NCI-H524 treated with DMSO at 0.1 percent for 48 hours (cell line): ENCODE results near the gene NAA38.
"Not testable (repeated sequence)": the region's sequence is repeated elsewhere in the genome, so short reads cannot be mapped to it uniquely, and the experiment has no call there.

Experiments
- DNase-seq: peaks from one replicate; lab custom pipeline; 2025; lab: John Stamatoyannopoulos, UW

The NAA38 gene

DNA sequence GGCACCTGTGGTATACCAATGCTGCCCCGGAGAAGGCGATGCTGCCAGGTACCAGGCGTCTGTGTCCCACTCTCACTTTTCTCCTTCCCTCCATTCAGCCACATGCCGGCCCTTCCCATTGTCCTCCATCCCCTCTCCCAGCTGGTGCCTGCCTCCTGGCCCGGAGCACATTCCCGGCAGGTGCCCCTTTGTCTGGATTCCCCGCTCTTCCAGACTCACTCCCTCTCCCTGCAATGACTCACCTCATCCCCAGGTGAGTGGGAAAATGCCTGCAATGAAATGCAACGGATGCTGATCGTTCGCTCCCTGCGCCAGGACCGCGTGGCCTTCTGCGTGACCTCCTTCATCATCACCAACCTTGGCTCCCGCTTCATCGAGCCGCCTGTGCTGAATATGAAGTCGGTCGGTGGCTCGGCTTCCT, 33.8 kb downstream of the NAA38 start:
- no peak for DNase-seq

DNA sequence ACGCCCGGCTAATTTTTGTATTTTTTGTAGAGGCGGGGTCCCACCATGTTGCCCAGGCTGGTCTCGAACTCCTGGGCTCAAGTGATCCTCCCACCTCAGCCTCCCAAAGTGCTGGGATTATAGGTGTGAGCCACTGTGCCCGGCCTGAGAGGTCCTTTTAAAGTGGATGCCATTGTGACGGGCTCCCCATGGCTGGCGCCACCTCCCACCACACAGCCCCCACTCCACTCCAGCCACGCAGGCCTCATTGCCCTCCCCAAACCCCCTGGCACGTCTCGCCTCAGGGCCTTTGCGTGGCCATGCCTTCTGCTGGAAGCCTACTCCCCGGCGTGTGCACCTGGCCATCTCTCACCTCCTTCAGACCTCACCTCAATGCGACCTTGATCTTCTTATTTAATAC, 35.2 kb downstream of the NAA38 start:
- no peak for DNase-seq

GRCh38 chr17:7820231-7820630, 37.1 kb downstream of the NAA38 start:
- no peak for DNase-seq

- no peak for DNase-seq
Observed at GRCh38 chr17:7818746-7819645, 38.4 kb downstream of the NAA38 start.

GRCh38 chr17:7818026-7818425, 39.3 kb downstream of the NAA38 start:
- DNase-seq, result no peak

GRCh38 chr17:7817643-7817964, 39.8 kb downstream of the NAA38 start:
- no peak for DNase-seq

- DNase-seq, result no peak
Observed at GRCh38 chr17:7816926-7817642, 40.3 kb downstream of the NAA38 start.

GRCh38 chr17:7814969-7815368, 42.4 kb downstream of the NAA38 start:
- DNase-seq, result no peak

DNA sequence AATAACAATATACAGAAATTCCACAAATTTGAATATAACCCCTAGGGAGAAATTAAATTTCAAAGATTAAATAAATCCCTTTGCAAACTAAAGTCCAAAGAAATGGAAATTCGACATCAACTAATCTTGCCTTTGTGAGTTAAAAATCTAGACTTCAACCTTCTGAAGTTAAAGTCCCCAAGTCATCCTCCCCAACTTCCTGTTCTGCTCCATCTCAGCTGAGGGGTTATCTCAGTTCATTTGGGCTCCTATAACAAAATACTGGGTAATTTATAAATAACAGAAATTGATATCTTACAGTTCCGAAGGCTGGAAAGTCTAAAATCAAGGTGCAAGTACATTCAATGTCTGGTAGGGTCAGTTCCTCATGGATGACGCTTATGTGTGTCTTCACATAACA, 46.1 kb downstream of the NAA38 start:
- DNase-seq, result no peak

- not testable (repeated sequence) for DNase-seq
Observed at GRCh38 chr17:7809791-7810343, 47.5 kb downstream of the NAA38 start.

DNA sequence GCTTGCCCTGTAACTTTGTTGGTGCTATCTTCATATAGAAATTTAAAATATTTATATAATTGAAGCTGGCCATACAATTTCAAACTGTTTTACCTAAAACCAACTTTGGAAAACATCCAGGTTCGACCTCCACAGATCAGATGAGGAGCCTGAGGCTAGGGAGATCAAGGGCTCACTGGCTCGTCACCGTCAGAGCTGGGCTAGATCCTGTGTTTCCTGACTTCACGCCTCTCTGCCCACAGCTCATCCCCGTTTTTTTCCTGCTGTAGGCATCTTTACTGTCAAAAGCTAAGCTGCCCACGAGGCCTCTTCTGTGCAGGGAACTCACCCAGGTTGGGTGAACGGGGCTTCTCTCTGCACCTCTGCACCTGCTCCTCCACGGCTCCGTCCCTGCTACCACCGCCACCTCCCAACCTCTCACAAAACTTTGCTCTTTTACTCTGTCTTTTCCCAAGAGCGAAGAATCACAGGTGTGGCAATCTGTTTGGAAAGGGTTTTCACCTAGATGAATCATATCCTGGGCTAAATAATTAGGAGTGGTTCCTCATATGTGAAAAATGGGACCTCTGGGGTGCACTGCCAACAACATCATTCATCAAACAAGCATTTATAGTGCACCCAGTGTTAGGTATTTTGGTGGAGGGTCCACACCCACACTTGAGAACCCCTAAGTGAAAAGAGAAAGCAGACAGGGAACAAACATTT, 48.1 kb downstream of the NAA38 start:
- no peak for DNase-seq

DNA sequence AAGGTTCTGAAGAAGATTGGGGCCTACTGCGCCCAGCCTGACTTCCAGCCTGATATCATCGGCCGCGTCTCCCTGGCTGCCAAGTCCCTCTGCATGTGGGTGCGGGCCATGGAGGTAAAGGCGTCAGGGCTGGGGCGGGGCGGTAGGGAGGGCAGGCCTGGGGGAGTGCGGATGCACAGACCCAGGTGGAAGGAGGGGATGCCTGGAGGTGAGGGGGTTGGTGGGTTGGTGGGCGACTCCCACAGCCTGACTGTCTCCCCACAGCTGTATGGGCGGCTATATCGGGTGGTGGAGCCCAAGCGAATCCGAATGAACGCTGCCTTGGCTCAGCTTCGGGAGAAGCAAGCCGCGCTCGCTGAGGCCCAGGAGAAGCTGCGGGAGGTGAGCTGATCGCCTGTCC, 50.2 kb downstream of the NAA38 start:
- DNase-seq, result no peak
